Fibroblast of the aortic adventitia (primary cell): Measurements from ENCODE around the gene DOCK3. TPM values are rescaled to one million over a fixed set of nuclear protein-coding genes. Genes with fewer than 3 reads are reported as not detected.

Experiments used
- DNase-seq: peaks from one replicate; pipeline ENCODE4 v3.0.0-alpha.2; 2010; ENCODE audit warnings: low read depth
- H3K4me3 ChIP-seq: 2 replicates; pipeline ENCODE4 v1.5.1; 2011; ENCODE audit warnings: low read depth, mild to moderate bottlenecking, control low read depth, low read length, moderate library complexity
- total RNA-seq: library from RNA; depleted of rRNA; stranded (reverse); fragments of >200 nt; gene quantifications from 2 replicates; pipeline ENCODE4 v1.2.3, GENCODE V29; 2012; ENCODE audit warnings: low replicate concordance
- TF ChIP-seq, protein P1 (sequence below): IDR thresholded peaks from 2 replicates; pipeline ENCODE4 v1.5.1; 2011; ENCODE audit warnings: mild to moderate bottlenecking, low read length, control low read depth, inconsistent platforms; ENCODE audit not compliant: insufficient read depth

The DOCK3 gene
- total RNA-seq, 1 donor, result 0.36 TPM

DNA sequence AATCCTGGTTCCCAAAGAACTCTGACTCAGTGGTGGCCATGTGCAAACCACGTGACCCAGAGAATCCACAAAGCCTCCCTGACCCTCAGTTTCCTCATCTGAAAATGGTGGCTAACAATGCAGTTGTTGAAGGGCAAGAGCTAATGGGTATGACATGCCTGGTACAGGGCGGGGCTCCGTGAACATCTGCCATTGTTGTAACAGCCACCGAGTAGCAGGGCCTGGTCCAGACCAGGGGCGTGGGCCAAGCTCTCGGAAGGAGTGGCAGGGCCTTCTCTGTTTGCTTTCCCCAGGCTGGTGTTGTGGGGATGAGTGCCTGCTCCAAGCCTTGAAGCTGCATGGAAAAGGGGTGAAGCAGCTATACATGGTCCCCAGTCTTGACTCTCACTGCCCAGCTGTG, 44.3 kb upstream of the DOCK3 start:
- no peak overlapping the region for H3K4me3 ChIP-seq
- DNase-seq, result no peak
- TF ChIP-seq, protein P1, sequence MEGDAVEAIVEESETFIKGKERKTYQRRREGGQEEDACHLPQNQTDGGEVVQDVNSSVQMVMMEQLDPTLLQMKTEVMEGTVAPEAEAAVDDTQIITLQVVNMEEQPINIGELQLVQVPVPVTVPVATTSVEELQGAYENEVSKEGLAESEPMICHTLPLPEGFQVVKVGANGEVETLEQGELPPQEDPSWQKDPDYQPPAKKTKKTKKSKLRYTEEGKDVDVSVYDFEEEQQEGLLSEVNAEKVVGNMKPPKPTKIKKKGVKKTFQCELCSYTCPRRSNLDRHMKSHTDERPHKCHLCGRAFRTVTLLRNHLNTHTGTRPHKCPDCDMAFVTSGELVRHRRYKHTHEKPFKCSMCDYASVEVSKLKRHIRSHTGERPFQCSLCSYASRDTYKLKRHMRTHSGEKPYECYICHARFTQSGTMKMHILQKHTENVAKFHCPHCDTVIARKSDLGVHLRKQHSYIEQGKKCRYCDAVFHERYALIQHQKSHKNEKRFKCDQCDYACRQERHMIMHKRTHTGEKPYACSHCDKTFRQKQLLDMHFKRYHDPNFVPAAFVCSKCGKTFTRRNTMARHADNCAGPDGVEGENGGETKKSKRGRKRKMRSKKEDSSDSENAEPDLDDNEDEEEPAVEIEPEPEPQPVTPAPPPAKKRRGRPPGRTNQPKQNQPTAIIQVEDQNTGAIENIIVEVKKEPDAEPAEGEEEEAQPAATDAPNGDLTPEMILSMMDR, result no peak

DNA sequence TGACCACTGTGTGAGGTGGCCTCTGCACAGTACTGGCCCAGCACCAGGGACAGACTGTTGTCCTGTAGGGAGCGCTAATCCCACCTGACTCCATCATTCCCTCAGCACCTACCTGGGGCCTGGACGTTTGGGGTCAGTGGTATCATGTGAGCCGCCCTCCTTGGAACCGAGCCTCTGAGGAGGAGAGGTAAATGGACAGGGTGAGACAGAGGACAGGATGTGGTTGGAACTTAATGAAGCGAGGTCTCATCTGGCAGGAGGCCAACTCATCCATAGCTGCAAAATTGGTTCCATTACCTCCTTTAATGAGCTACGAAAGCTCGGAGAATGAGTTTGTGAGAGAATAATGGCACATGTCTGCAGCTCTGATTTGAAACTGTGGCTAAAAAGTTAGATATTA, 43.9 kb upstream of the DOCK3 start:
- DNase-seq, result no peak
- TF ChIP-seq, protein P1, result no peak
- no peak overlapping the region for H3K4me3 ChIP-seq

DNA sequence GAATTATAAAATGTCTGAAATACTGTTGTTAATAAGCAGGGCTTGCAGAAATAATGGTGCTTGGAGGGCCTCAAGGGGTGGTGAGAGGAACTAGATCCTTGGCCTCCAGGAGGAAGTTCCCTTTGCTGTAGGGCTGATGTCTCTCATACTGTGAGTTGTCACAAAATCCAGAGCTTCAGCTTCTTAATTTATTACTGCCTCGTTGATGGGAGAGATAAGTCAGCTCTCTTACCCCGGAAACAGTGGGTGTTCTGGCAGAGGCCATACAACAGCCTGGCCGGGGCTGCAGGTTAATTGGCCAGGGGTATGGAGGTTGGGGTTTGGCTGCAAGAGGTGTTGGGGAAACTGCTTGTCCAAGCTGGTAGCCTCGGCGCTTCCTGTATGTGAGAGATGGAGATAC, 42.3 kb upstream of the DOCK3 start:
- TF ChIP-seq, protein P1, result no peak
- no peak overlapping the region for H3K4me3 ChIP-seq

GRCh38 chr3:50633230-50633790, 41.4 kb upstream of the DOCK3 start:
- TF ChIP-seq, protein P1, result no peak
- DNase-seq, result no peak
- no peak overlapping the region for H3K4me3 ChIP-seq

More for the DNA sequence above, 42.3 kb upstream of the DOCK3 start:
- DNase-seq, result no peak

GRCh38 chr3:50635066-50635465, 39.7 kb upstream of the DOCK3 start:
- no peak for DNase-seq
- TF ChIP-seq, protein P1, result no peak
- H3K4me3 ChIP-seq, result no peak overlapping the region

DNA sequence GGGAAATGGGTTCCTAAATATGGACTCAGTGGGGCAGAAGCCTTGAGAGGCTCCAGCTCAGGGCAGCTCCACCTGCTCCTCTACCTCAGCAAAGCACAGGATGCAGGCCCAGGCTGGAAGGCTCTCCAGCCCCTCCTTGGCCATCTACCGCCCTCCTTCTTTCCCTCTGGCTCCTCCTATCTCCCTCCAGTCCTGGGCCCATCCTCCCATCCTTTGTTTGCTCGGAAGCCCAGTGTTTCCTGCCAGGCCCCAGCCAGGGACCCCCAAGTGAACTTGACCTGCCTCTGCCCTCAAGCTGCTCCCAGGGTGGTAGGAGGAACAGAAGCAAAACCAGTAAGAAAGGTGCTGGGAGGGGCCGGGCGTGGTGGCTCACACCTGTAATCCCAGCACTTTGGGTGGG, 37.7 kb upstream of the DOCK3 start:
- DNase-seq, result no peak
- TF ChIP-seq, protein P1, result no peak
- no peak overlapping the region for H3K4me3 ChIP-seq

DNA sequence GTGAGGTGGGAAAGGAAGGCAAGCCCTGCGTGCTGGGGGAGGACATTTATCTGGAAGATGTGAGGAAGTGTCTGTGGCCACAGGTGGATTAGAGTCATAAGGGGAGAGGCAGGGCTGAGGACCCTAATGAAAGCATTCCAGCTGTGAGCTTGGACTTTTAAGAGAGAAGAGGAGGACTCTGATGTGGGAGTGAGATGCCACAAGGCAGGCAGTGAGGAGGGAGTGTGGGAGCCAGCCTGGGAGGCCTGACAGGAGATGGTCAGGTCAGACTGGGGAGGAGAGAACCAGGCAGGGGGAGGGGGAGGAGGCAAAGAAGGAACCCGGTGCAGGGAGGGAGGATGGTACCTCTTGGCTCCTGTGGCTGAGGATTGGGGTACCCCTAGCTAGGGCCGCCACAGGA, 36.8 kb upstream of the DOCK3 start:
- no peak for DNase-seq
- H3K4me3 ChIP-seq, result no peak overlapping the region
- TF ChIP-seq, protein P1, result no peak
